HCT116 (cell line): ENCODE results near the gene DNPEP. TPM values are rescaled to one million over a fixed set of nuclear protein-coding genes. Genes with fewer than 3 reads are reported as not detected.
A peak's percentile ranks its signal among the peaks of the same experiment; 100 is the strongest.
"Not testable (repeated sequence)": the region's sequence is repeated elsewhere in the genome, so short reads cannot be mapped to it uniquely, and the experiment has no call there.

Experiments used
- ATAC-seq: fragments of 200-7000 bp; cut with Tn5 transposase; 2 replicates; pipeline ENCODE4 v1.9.1; 2020; ENCODE audit warnings: mild to moderate bottlenecking, moderate library complexity
- BruUV-seq: library from RNA; stranded (reverse); fragments of 400-500 nt; replicated peaks from 2 replicates; lab custom pipeline; 2021; lab: Mats Ljungman, UMichigan
- CTCF ChIA-PET: fragments of 300-600 bp; sonication (Branson Sonifier 250); formaldehyde crosslinking; loops from one replicate; lab custom pipeline; 2021; ENCODE audit warnings: antibody characterized with exemption; lab: Charles Lee
- POLR2A ChIA-PET: fragments of 300-600, 350-600 bp; sonication (Branson Sonifier 250); formaldehyde crosslinking; loops from one replicate; lab custom pipeline; 2021; ENCODE audit warnings: antibody characterized with exemption; lab: Charles Lee
- RAD21 ChIA-PET, 2 experiments: fragments of 300-600 bp; sonication (Branson Sonifier 250); formaldehyde crosslinking; loops; one replicate each; lab custom pipeline; 2023; ENCODE audit warnings: low total read pairs in 2 of 2; ENCODE audit not compliant: uncharacterized antibody in 2 of 2, unreplicated experiment in 2 of 2, low non-redundant PET in 1 of 2; lab: Charles Lee
- DNase-seq: peaks from one replicate; pipeline ENCODE4 v3.0.0-alpha.2; 2010; ENCODE audit warnings: low read depth, low spot score
- H2AFZ ChIP-seq: fragments of 200-600 bp; shearing (Covaris generic), sonication (generic); 2 replicates; pipeline ENCODE4 v1.6.1; 2017; ENCODE audit warnings: low read depth, mixed run types, mixed read lengths, antibody characterized with exemption, low read length; ENCODE audit not compliant: poor library complexity, severe bottlenecking
- H3K27ac ChIP-seq: 2 replicates; pipeline ENCODE4 v1.5.1; 2012; ENCODE audit warnings: low read depth, low read length
- H3K27me3 ChIP-seq: fragments of 200-600 bp; sonication (generic); 2 replicates; pipeline ENCODE4 v1.6.1; 2016; ENCODE audit warnings: mixed run types, low read length, mixed read lengths; ENCODE audit not compliant: insufficient read depth
- H3K36me3 ChIP-seq, 2 experiments: fragments of 200-500 bp in 1 of 2; fragments of 200-600 bp in 1 of 2; sonication (Bioruptor generic) in 1 of 2; sonication (generic) in 1 of 2; 2 replicates each; pipeline versions ENCODE4 v1.5.1 to v1.6.1; 2014 to 2016; ENCODE audit warnings: low read length in 2 of 2, inconsistent platforms in 1 of 2, mixed read lengths in 1 of 2, mixed run types in 1 of 2; ENCODE audit not compliant: insufficient read depth in 2 of 2, control insufficient read depth in 1 of 2
- H3K4me1 ChIP-seq, 2 experiments: fragments of 200-600 bp in 1 of 2; sonication (generic) in 1 of 2; 2 replicates each; pipeline versions ENCODE4 v1.5.1 to v1.6.1; 2012 to 2017; ENCODE audit warnings: low read length in 2 of 2, inconsistent platforms in 1 of 2, mild to moderate bottlenecking in 1 of 2, mixed read lengths in 1 of 2, mixed run types in 1 of 2, moderate library complexity in 1 of 2; ENCODE audit not compliant: insufficient read depth in 2 of 2, control insufficient read depth in 1 of 2
- H3K4me2 ChIP-seq: fragments of 200-600 bp; sonication (generic); 2 replicates; pipeline ENCODE4 v1.6.1; 2017; ENCODE audit warnings: mixed run types, low read length, mixed read lengths
- H3K4me3 ChIP-seq, 2 experiments: fragments of 200-600 bp in 1 of 2; sonication (generic) in 1 of 2; replicated peaks in 1 of 2; 2 replicates each; pipeline ENCODE4 v1.5.1; 2011 to 2016; ENCODE audit warnings: low read length in 2 of 2, control low read depth in 1 of 2, low read depth in 1 of 2, mild to moderate bottlenecking in 1 of 2, mixed read lengths in 1 of 2, mixed run types in 1 of 2
- H3K79me2 ChIP-seq: fragments of 200-600 bp; sonication (generic); 2 replicates; pipeline ENCODE4 v1.6.1; 2017; ENCODE audit warnings: mild to moderate bottlenecking, mixed run types, low read length, moderate library complexity, mixed read lengths; ENCODE audit not compliant: insufficient read depth
- H3K9ac ChIP-seq: fragments of 200-600 bp; sonication (generic); 2 replicates; pipeline ENCODE4 v1.6.1; 2016; ENCODE audit warnings: low read length, mixed read lengths
- H3K9me2 ChIP-seq: fragments of 200-600 bp; sonication (generic), shearing (Covaris generic); 2 replicates; pipeline ENCODE4 v1.6.1; 2017; ENCODE audit warnings: mixed run types, mild to moderate bottlenecking, moderate library complexity; ENCODE audit not compliant: insufficient read depth
- H3K9me3 ChIP-seq, 2 experiments: fragments of 200-500 bp in 1 of 2; fragments of 200-600 bp in 1 of 2; sonication (Bioruptor generic) in 1 of 2; sonication (generic) in 1 of 2; 2 replicates each; pipeline ENCODE4 v1.6.1; 2014 to 2017; ENCODE audit warnings: low read length in 2 of 2, mixed read lengths in 2 of 2, inconsistent platforms in 1 of 2, low read depth in 1 of 2, mild to moderate bottlenecking in 1 of 2, mixed run types in 1 of 2, moderate library complexity in 1 of 2; ENCODE audit not compliant: control insufficient read depth in 1 of 2, insufficient read depth in 1 of 2
- H4K20me1 ChIP-seq: fragments of 200-600 bp; sonication (generic), shearing (Covaris generic); 2 replicates; pipeline ENCODE4 v1.6.1; 2017; ENCODE audit warnings: mixed run types, mild to moderate bottlenecking, moderate library complexity; ENCODE audit not compliant: insufficient read depth
- ATF3 ChIP-seq: IDR thresholded peaks from 2 replicates; pipeline ENCODE4 v1.6.1; 2012
- ELF1 ChIP-seq: IDR thresholded peaks from 2 replicates; pipeline ENCODE4 v1.6.1; 2012; ENCODE audit warnings: low read depth, borderline replicate concordance
- EZH2 ChIP-seq: fragments of 200-600 bp; sonication (generic); IDR thresholded peaks from 2 replicates; pipeline ENCODE4 v1.6.1; 2017; ENCODE audit warnings: antibody characterized with exemption, mixed run types
- EZH2phosphoT487 ChIP-seq: fragments of 200-600 bp; IDR thresholded peaks from 2 replicates; pipeline ENCODE4 v1.6.1; 2018; ENCODE audit warnings: antibody characterized with exemption, borderline replicate concordance
- FOSL1 ChIP-seq: IDR thresholded peaks from 2 replicates; pipeline ENCODE4 v1.6.1; 2012; ENCODE audit warnings: low read depth
- SP1 ChIP-seq: IDR thresholded peaks from 2 replicates; pipeline ENCODE4 v1.6.1; 2012; ENCODE audit warnings: low read depth
- SRF ChIP-seq: IDR thresholded peaks from 2 replicates; pipeline ENCODE4 v1.6.1; 2012; ENCODE audit warnings: low read depth
- YY1 ChIP-seq: IDR thresholded peaks from 2 replicates; pipeline ENCODE4 v1.6.1; 2011; ENCODE audit warnings: low read length, low read depth, moderate library complexity, mild to moderate bottlenecking; ENCODE audit not compliant: insufficient replicate concordance; ENCODE audit errors: extremely low read depth
- ZBTB33 ChIP-seq: IDR thresholded peaks from 2 replicates; pipeline ENCODE4 v1.6.1; 2011; ENCODE audit warnings: mild to moderate bottlenecking, low read length, moderate library complexity; ENCODE audit not compliant: insufficient replicate concordance; ENCODE audit errors: extremely low read depth
- ZNF274 ChIP-seq: fragments of 200-500 bp; sonication (Bioruptor generic); IDR thresholded peaks from 2 replicates; pipeline ENCODE4 v1.6.1; 2014; ENCODE audit warnings: mild to moderate bottlenecking, low read depth, low read length, inconsistent platforms
- intact Hi-C: fragments of 100-400 bp; cut with micrococcal nuclease; formaldehyde crosslinking; loops from 2 replicates; pipeline ENCODE4 v1.10.0; 2022
- total RNA-seq: library from RNA; stranded (reverse); gene quantifications from one replicate; pipeline ENCODE4 v1.2.1, GENCODE V29; 2021; ENCODE audit not compliant: unreplicated experiment

DNPEP gene
- total RNA-seq, 1 experiment from 2014 or later: 80.1 TPM

DNA sequence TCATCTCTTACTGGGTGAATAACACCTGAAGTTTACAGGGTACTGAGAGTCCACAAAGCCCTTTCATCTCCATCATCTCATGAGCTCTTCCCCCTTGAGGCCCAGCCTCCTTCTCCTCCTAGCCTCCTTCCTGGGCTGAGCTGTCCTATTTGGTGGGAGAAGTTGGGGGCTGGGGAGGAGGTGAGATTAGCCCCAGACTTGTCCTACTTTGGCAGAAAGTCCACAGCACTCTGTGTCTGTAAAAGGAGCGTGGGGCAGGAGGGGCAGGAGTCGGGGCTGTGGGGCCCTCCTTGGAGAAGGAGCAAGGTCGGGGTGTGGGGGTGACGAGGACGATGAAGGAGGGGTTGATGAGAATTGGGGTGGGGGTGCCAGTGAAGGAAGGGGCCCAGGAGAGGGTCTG is 20.5 kb upstream of the DNPEP start:
- no peaks in the 10 kb centered on the region for H3K27me3 ChIP-seq
- H3K9ac ChIP-seq: no peak overlapping the region
- ATAC-seq (no peak), DNase-seq (no peak)
- H3K4me3 ChIP-seq: no peak overlapping the region
- intact Hi-C loops: loop anchor here (10.0 kb wide), 1 partner anchor 237 kb away; no protein-coding TSS in a partner anchor
- H4K20me1 ChIP-seq: no peaks in the 10 kb centered on the region
- ChIA-PET CTCF (interaction anchor here (0.8 to 0.9 kb wide), 2 partner anchors 25 to 122 kb away, joined by 3 read pairs; no protein-coding TSS in a partner anchor), RAD21 (no interaction called here), POLR2A (interaction anchor here (0.6 kb wide), 1 partner anchor 65 kb away, joined by 3 read pairs; no protein-coding TSS in a partner anchor)
- no peaks in the 10 kb centered on the region for H3K36me3 ChIP-seq
- no peaks in the 10 kb centered on the region for H3K79me2 ChIP-seq
- no peaks in the 10 kb centered on the region for H3K9me2 ChIP-seq
- H3K4me2 ChIP-seq: no peak overlapping the region
- H3K27ac ChIP-seq: no peak overlapping the region
- H2AFZ ChIP-seq: no peak overlapping the region
- TF ChIP-seq SRF (no peak), ZNF274 (no peak), ZBTB33 (no peak), FOSL1 (no peak), EZH2phosphoT487 (no peak), ELF1 (no peak), EZH2 (no peak), YY1 (no peak), SP1 (no peak), ATF3 (no peak)
- peaks cover 7 to 34% of the 10 kb centered on the region in 2 experiments for H3K4me1 ChIP-seq
- BruUV-seq: no TSS peak
- no peaks in the 10 kb centered on the region for H3K9me3 ChIP-seq

- H3K27ac ChIP-seq, POLR2A ChIA-PET, DNase-seq, H4K20me1 ChIP-seq, BruUV-seq, H3K9me3 ChIP-seq, H3K36me3 ChIP-seq, H3K27me3 ChIP-seq, RAD21 ChIA-PET, H3K79me2 ChIP-seq, H3K9me2 ChIP-seq, H3K9ac ChIP-seq, ATAC-seq, H3K4me3 ChIP-seq: not testable (repeated sequence)
- intact Hi-C loops: loop anchor here (10.0 kb wide), 1 partner anchor 237 kb away; no protein-coding TSS in a partner anchor
- Histone ChIP-seq H3K4me1 (peaks cover 10 to 41% of the 10 kb centered on the region in 2 experiments), H2AFZ (peak overlapping the region; percentile 5), H3K4me2 (peak overlapping the region; percentile 43; the same call in 1 of the 2 replicates)
- CTCF ChIA-PET: interaction anchor here (0.8 kb wide), 1 partner anchor 26 kb away, joined by 3 read pairs; no protein-coding TSS in a partner anchor
These were observed 19.6 kb upstream of the DNPEP start for GRCh38 chr2:219407343-219407742.
